A549 (cell line): Measurements from ENCODE around the gene NKX6-1. TPM values are rescaled to one million over a fixed set of nuclear protein-coding genes. Genes with fewer than 3 reads are reported as not detected.

Source experiments
- ATAC-seq, 2 experiments: fragments of 200-7000 bp in 1 of 2; fragments of >200 bp in 1 of 2; cut with Nextera tagmentation in 1 of 2; cut with Tn5 transposase in 1 of 2; 3 replicates each; pipeline versions ENCODE4 v1.8.0 to v1.9.1; 2018 to 2020; ENCODE audit warnings: mild to moderate bottlenecking in 1 of 2, moderate library complexity in 1 of 2
- CTCF ChIA-PET: fragments of 300-600 bp; sonication (Branson Sonifier 250); formaldehyde crosslinking; extraction: SDS; loops from one replicate; lab custom pipeline; 2021; ENCODE audit warnings: antibody characterized with exemption, inconsistent platforms; lab: Yijun Ruan, JAX
- POLR2A ChIA-PET: fragments of 350-600 bp; formaldehyde crosslinking; extraction: SDS; loops from one replicate; lab custom pipeline; 2021; ENCODE audit warnings: antibody characterized with exemption, inconsistent platforms; lab: Yijun Ruan, JAX
- DNase-seq, 2 experiments: peaks; one replicate each; pipeline versions ENCODE4 v3.0.0 to v3.0.0-alpha.2; 2011 to 2016; ENCODE audit warnings: low read depth in 1 of 2, low spot score in 1 of 2
- FAIRE-seq: peaks from 2 replicates; lab custom pipeline; 2011; peaks lifted over from hg19 to GRCh38; lab: Jason Lieb, UNC
- H3K27ac ChIP-seq, 2 experiments: fragments of >200 bp; sonication (Bioruptor Twin); formaldehyde crosslinking; 3 replicates each; pipeline ENCODE4 v1.5.1; 2016 to 2017
- H3K4me1 ChIP-seq: fragments of >200 bp; sonication (Bioruptor Twin); formaldehyde crosslinking; 3 replicates; pipeline ENCODE4 v1.6.1; 2016
- H3K4me2 ChIP-seq: fragments of >200 bp; sonication (Bioruptor Twin); formaldehyde crosslinking; 3 replicates; pipeline ENCODE4 v1.6.1; 2016
- H3K4me3 ChIP-seq: fragments of >200 bp; sonication (Bioruptor Twin); formaldehyde crosslinking; 3 replicates; pipeline ENCODE4 v1.5.1; 2016
- H3K9me3 ChIP-seq: fragments of >200 bp; sonication (Bioruptor Twin); formaldehyde crosslinking; 3 replicates; pipeline ENCODE4 v1.6.1; 2016
- BHLHE40 ChIP-seq: IDR thresholded peaks from 2 replicates; pipeline ENCODE4 v1.6.1; 2012; ENCODE audit warnings: low read depth, low read length, inconsistent platforms
- CBX2 ChIP-seq: fragments of 200-600 bp; sonication (generic); IDR thresholded peaks from 2 replicates; pipeline ENCODE4 v1.6.1; 2016; ENCODE audit warnings: low read depth, mild to moderate bottlenecking, borderline replicate concordance
- CBX8 ChIP-seq: fragments of 200-600 bp; sonication (generic); IDR thresholded peaks from 2 replicates; pipeline ENCODE4 v1.6.1; 2016
- CEBPB ChIP-seq, 2 experiments: fragments of >200 bp in 1 of 2; sonication (Bioruptor Twin) in 1 of 2; formaldehyde crosslinking in 1 of 2; IDR thresholded peaks; 2 replicates each; pipeline ENCODE4 v1.6.1; 2012 to 2016
- CHD4 ChIP-seq: fragments of 200-600 bp; sonication (generic); IDR thresholded peaks from 2 replicates; pipeline ENCODE4 v1.6.1; 2016; ENCODE audit warnings: antibody characterized with exemption, mild to moderate bottlenecking, borderline replicate concordance
- EP300 ChIP-seq, 2 experiments: fragments of >200 bp; sonication (Bioruptor Twin); formaldehyde crosslinking; IDR thresholded peaks; 2 replicates in 1 of 2; 3 replicates in 1 of 2; pipeline ENCODE4 v1.6.1; 2016 to 2017
- FOSL2 ChIP-seq, 2 experiments: fragments of 450-650 bp in 1 of 2; fragments of >200 bp in 1 of 2; sonication (Bioruptor Twin) in 1 of 2; formaldehyde crosslinking; IDR thresholded peaks; 2 replicates each; pipeline versions ENCODE4 v1.5.0 to v1.6.1; 2016 to 2020; ENCODE audit warnings: mild to moderate bottlenecking in 1 of 2, moderate library complexity in 1 of 2
- FOXS1 ChIP-seq: fragments of 250-450 bp; sonication (Bioruptor Pico); IDR thresholded peaks from 2 replicates; pipeline ENCODE4 v1.5.0; 2020; ENCODE audit warnings: mild to moderate bottlenecking, moderate library complexity
- HDAC2 ChIP-seq: fragments of 200-600 bp; sonication (generic); IDR thresholded peaks from 2 replicates; pipeline ENCODE4 v1.6.1; 2016
- HOXB5 ChIP-seq: fragments of 250-450 bp; sonication (Bioruptor Pico); IDR thresholded peaks from 2 replicates; pipeline ENCODE4 v1.5.0; 2020; ENCODE audit warnings: mild to moderate bottlenecking, moderate library complexity
- KDM1A ChIP-seq: fragments of 200-600 bp; sonication (generic); IDR thresholded peaks from 2 replicates; pipeline ENCODE4 v1.6.1; 2016; ENCODE audit warnings: low read depth, mild to moderate bottlenecking
- MAZ ChIP-seq: fragments of 150-350 bp; IDR thresholded peaks from 2 replicates; pipeline ENCODE4 v1.6.1; 2014; ENCODE audit warnings: antibody characterized with exemption, low read depth, low read length, borderline replicate concordance
- NFE2L2 ChIP-seq: fragments of 150-350 bp; conservative IDR thresholded peaks from 2 replicates; pipeline ENCODE4 v1.6.1; 2014; ENCODE audit warnings: low read length
- NR3C1 ChIP-seq: fragments of >200 bp; sonication (Bioruptor Twin); formaldehyde crosslinking; IDR thresholded peaks from 3 replicates; pipeline ENCODE4 v1.6.1; 2017
- POLR2A ChIP-seq: IDR thresholded peaks from 2 replicates; pipeline ENCODE4 v1.6.1; 2012; ENCODE audit warnings: mild to moderate bottlenecking, low read length
- POLR2AphosphoS2 ChIP-seq: conservative IDR thresholded peaks from 2 replicates; pipeline ENCODE4 v1.6.1; 2012; ENCODE audit warnings: low read length, improper control_type of control experiment, inconsistent platforms
- RAD21 ChIP-seq, 2 experiments: fragments of >200 bp in 1 of 2; sonication (Bioruptor Twin) in 1 of 2; formaldehyde crosslinking in 1 of 2; IDR thresholded peaks in 1 of 2; conservative IDR thresholded peaks in 1 of 2; 2 replicates in 1 of 2; 3 replicates in 1 of 2; pipeline ENCODE4 v1.6.1; 2012 to 2018; ENCODE audit warnings: inconsistent platforms in 1 of 2
- RFX5 ChIP-seq: fragments of 450-650 bp; IDR thresholded peaks from 2 replicates; pipeline ENCODE4 v1.7.1; 2014; ENCODE audit warnings: antibody characterized with exemption, mild to moderate bottlenecking, moderate library complexity
- RNF2 ChIP-seq: fragments of 200-600 bp; sonication (generic); IDR thresholded peaks from 2 replicates; pipeline ENCODE4 v1.6.1; 2016; ENCODE audit warnings: low read depth, mild to moderate bottlenecking, antibody characterized with exemption, moderate library complexity, borderline replicate concordance
- WGBS: methylation state at CpG from one replicate; pipeline ENCODE4 v1.1.6; 2017; ENCODE audit errors: missing lambda C conversion rate; 5-methylcytosine and 5-hydroxymethylcytosine counted together
- polyA plus RNA-seq, 4 experiments: library from polyadenylated mRNA; depleted of rRNA in 3 of 4; stranded (reverse); fragments of >200 nt; fragmentation: RNase III in 1 of 4; extraction: RNeasy Plus Mini Kit Qiagen cat#74134 plus additional on column Dnase treatment in 1 of 4; gene quantifications; 2 replicates in 3 of 4; 3 replicates in 1 of 4; pipeline ENCODE4 v1.2.3, GENCODE V29; 2011 to 2017
- TF ChIP-seq, protein P1 (sequence below): fragments of >200 bp; sonication (Bioruptor Twin); formaldehyde crosslinking; IDR thresholded peaks from 3 replicates; pipeline ENCODE4 v1.5.1; 2016
- TF ChIP-seq, protein P2 (sequence below): fragments of >200 bp; sonication (Bioruptor Twin); formaldehyde crosslinking; IDR thresholded peaks from 2 replicates; pipeline ENCODE4 v1.6.1; 2016

Gene NKX6-1
- polyA plus RNA-seq, 2 of the 4 experiments (the other 2 are of a cell fraction) = 0.13 to 0.28 TPM

DNA sequence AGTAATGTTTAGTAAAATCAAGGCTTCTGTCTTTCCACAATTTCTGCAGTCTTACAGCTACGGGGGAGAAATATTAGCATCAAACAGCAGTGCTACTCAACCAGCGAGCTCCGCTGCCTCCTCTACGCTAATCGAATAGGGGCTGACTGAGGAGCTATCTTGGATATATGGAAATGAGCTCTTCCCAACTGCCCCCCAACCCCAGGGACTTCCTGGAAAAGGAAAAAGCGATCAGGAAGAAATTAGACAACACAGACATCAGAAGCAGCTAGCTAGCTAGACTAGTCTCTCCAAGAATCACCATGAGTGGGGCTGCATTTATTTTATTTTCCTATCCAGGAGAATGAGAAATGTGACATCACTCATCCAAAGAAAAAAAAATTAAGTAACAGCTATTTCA is 7.6 kb downstream of the NKX6-1 start:
- Histone ChIP-seq H3K9me3 (no peaks in the 10 kb centered on the region), H3K4me1 (no peaks in the 10 kb centered on the region), H3K4me3 (no peak overlapping the region), H3K27ac (no peak overlapping the region), H3K4me2 (no peak overlapping the region)
- TF ChIP-seq BHLHE40 (no peak), HDAC2 (no peak), RAD21 (conservative IDR thresholded peaks at IDR 0.05 in 1 of 2, IDR thresholded peaks at IDR 0.05 in 1 of 2) (no peak), RFX5 (no peak), HOXB5 (CRISPR knock-in tag) (no peak), MAZ (no peak), NR3C1 (no peak), CBX8 (no peak)
- no peak for DNase-seq
- WGBS = 88% methylated on average over 6 of the region's 6 CpGs
- no peak for ATAC-seq
- FAIRE-seq = no peak
- ChIA-PET CTCF (interaction anchor here (0.6 to 1.1 kb wide), 2 partner anchors 550 to 845 kb away, joined by 3 to 4 read pairs; no protein-coding TSS in a partner anchor), POLR2A (no interaction called here)

DNA sequence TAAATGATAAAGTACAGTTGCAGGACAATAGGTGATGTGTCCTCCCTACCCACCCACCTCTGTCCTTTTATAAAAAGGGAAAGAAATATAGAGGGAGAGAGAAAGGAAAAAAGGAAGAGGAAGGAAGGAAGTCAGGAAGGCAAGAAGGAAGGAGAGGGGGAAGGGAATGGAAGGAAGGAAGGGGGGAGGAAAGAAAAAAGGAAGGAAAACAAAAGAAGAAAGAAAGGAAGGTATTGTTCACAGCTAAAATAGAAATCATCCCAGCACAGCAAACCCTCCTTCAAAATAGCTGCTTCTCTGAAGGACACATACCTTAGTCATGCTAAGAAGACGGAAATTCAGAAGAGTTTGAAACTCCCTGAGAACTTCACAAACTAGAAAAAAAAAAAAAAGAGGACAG is 8.4 kb downstream of the NKX6-1 start:
- H3K27ac ChIP-seq = no peak overlapping the region
- FAIRE-seq (no peak), ATAC-seq (no peak), DNase-seq (no peak)
- no peak overlapping the region for H3K4me2 ChIP-seq
- TF ChIP-seq KDM1A (no peak), FOSL2 (IDR thresholded peaks at IDR 0.05) (no peak), FOSL2 (CRISPR knock-in tag; IDR thresholded peaks at IDR 0.05) (no peak), RNF2 (no peak), MAZ (no peak)
- POLR2A ChIA-PET = no interaction called here
- no peaks in the 10 kb centered on the region for H3K4me1 ChIP-seq
- no peak overlapping the region for H3K4me3 ChIP-seq
- no peaks in the 10 kb centered on the region for H3K9me3 ChIP-seq
- CTCF ChIA-PET = interaction anchor here (0.6 kb wide), 1 partner anchor 550 kb away, joined by 4 read pairs; no protein-coding TSS in a partner anchor
- WGBS = 50% methylated on average over 1 of the region's 1 CpG

DNA sequence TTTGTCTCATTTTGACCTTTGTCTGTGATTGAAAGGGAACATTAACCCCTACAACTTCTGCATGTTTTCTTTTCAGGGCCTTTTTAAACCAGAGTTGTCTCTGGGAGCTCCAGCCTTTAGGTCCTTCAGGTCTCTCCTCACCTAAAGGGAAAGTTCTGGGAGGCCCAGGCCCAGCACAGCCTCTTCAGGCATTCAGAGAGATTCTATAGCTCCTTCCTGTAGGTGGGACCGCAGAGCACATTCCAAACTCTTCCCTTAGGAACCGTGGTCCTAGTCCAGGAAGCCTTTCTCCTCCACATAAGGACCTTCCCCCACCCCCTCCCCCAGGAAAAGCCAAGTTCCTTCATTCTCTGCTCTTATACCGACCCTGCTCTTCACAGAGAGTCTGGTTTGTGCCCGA is 14.9 kb downstream of the NKX6-1 start:
- ChIA-PET CTCF (interaction anchor here (0.7 kb wide), 1 partner anchor 1164 kb away, joined by 3 read pairs; no protein-coding TSS in a partner anchor), POLR2A (no interaction called here)
- ATAC-seq (no peak), FAIRE-seq (no peak)
- no peak overlapping the region for H3K4me3 ChIP-seq
- WGBS = 62% methylated on average over 2 of the region's 4 CpGs
- no peak for TF ChIP-seq RNF2
- no peak for TF ChIP-seq CBX2
- TF ChIP-seq CHD4 = no peak
- TF ChIP-seq EP300 (IDR thresholded peaks at IDR 0.05) = no peak
- TF ChIP-seq, protein P1, sequence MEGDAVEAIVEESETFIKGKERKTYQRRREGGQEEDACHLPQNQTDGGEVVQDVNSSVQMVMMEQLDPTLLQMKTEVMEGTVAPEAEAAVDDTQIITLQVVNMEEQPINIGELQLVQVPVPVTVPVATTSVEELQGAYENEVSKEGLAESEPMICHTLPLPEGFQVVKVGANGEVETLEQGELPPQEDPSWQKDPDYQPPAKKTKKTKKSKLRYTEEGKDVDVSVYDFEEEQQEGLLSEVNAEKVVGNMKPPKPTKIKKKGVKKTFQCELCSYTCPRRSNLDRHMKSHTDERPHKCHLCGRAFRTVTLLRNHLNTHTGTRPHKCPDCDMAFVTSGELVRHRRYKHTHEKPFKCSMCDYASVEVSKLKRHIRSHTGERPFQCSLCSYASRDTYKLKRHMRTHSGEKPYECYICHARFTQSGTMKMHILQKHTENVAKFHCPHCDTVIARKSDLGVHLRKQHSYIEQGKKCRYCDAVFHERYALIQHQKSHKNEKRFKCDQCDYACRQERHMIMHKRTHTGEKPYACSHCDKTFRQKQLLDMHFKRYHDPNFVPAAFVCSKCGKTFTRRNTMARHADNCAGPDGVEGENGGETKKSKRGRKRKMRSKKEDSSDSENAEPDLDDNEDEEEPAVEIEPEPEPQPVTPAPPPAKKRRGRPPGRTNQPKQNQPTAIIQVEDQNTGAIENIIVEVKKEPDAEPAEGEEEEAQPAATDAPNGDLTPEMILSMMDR = no peak
- TF ChIP-seq POLR2AphosphoS2 = no peak
- TF ChIP-seq, protein P2, sequence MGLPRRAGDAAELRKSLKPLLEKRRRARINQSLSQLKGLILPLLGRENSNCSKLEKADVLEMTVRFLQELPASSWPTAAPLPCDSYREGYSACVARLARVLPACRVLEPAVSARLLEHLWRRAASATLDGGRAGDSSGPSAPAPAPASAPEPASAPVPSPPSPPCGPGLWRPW = no peak
- TF ChIP-seq FOXS1 (CRISPR knock-in tag) = no peak
- no peak for TF ChIP-seq POLR2A
- no peak for TF ChIP-seq CEBPB (IDR thresholded peaks at IDR 0.05)
- no peak for TF ChIP-seq NFE2L2
- TF ChIP-seq CBX8 = no peak
- TF ChIP-seq, all 56 proteins: peak for 0
- DNase-seq = no peak
- H3K27ac ChIP-seq = no peak overlapping the region
- H3K4me2 ChIP-seq = no peak overlapping the region
- no peaks in the 10 kb centered on the region for H3K4me1 ChIP-seq
- no peaks in the 10 kb centered on the region for H3K9me3 ChIP-seq
